C4-2B (cell line): ENCODE data around the gene LYSMD3.

Source experiments
- H3K27ac ChIP-seq: fragments of 450-650 bp; 2 replicates; pipeline ENCODE4 v1.5.1; 2017
- CTCF ChIP-seq: fragments of 450-650 bp; conservative IDR thresholded peaks from 2 replicates; pipeline ENCODE4 v1.5.1; 2017; ENCODE audit warnings: mild to moderate bottlenecking
- ZFX ChIP-seq: fragments of 450-650 bp; IDR thresholded peaks from 2 replicates; pipeline ENCODE4 v1.6.1; 2017

Gene LYSMD3

GRCh38 chr5:90563108-90563507 is 33.7 kb upstream of the LYSMD3 start:
- H3K27ac ChIP-seq = no peak overlapping the region
- TF ChIP-seq ZFX = no peak
- TF ChIP-seq CTCF = no peak

DNA sequence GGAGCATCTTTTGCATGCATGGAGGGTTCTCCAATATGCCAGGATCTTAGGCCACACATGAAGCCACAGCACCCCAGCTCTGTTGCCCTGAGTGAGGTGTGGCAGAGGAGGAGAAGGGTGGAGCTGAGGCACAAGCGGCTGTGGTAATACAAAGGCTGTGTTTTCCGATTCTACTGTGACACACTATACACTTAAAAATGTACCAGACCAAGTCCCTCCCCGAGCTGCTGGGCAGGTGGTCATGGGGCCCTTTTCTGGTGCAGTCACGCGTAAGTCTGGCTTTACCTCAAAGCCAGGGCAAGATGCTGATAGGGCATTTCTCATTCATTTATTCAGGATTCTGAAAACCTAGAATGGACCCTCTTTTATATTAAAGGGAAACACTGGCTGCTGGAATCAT is 33.0 kb upstream of the LYSMD3 start:
- no peak overlapping the region for H3K27ac ChIP-seq
- TF ChIP-seq ZFX (no peak), CTCF (no peak)

GRCh38 chr5:90561766-90562165 is 32.4 kb upstream of the LYSMD3 start:
- no peak overlapping the region for H3K27ac ChIP-seq
- no peak for TF ChIP-seq CTCF
- no peak for TF ChIP-seq ZFX

GRCh38 chr5:90560771-90561170 is 31.4 kb upstream of the LYSMD3 start:
- no peak overlapping the region for H3K27ac ChIP-seq
- TF ChIP-seq ZFX (no peak), CTCF (no peak)

DNA sequence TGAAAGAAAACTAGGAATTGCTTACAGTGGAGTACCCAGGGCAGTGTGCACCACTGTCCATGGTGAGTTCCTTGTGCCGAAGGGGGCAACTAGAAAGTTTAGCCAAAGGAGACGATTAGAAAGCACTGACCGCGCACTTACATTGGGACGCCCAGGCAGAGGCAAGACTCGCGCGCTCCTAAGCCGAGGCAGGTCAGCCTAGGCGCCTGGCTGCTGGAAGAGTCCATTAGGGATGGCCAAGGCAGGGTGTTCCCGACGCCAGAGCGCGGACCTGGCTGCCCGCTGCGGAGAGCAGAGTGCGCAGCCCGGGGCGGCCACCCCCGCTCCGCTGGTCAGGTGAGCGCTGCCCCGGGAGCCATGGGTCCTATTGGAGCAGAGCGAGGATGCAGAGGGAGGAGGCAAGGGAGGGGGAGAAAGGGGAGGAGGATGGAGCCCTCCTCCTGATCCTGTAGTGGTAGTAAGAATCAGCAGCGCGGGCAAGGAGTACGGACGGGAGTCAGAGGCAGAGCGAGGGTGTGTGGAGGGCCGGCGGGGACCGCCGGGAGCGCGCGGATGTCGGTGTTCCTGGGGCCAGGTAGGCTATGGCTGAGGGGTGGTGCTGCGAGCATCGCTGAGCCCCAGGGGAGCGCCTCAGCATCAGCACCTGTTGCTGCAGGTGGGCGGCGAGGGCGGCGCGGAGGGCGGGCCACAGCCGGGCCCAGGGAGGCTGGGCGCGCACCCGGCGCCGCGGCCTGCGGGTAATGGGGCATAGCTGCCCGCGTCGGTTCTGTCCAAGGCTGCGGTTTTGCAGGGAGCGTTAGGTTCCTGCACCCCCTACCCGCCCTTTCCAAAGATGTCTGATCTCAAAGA is 29.2 kb upstream of the LYSMD3 start, which contains the start of gene ADGRV1:
Gene ADGRV1 (plus strand): TSS at position 454 of the 849 bp plus-strand sequence. CDS start 99 bp downstream, at position 553.
- peak within 1 kb of the TSS; percentile 57 for H3K27ac ChIP-seq
- TF ChIP-seq CTCF (no peak), ZFX (peak; percentile 74)

GRCh38 chr5:90557871-90558270 is 28.5 kb upstream of the LYSMD3 start:
- peak overlapping the region; percentile 57 for H3K27ac ChIP-seq
- TF ChIP-seq CTCF = no peak
- TF ChIP-seq ZFX = no peak

GRCh38 chr5:90557391-90557790 is 28.0 kb upstream of the LYSMD3 start:
- H3K27ac ChIP-seq = no peak overlapping the region
- TF ChIP-seq ZFX (no peak), CTCF (no peak)
